ENCODE measurements around the gene PSMA5. TPM values are rescaled to one million over a fixed set of nuclear protein-coding genes. Genes with fewer than 3 reads are reported as not detected.

PSMA5 gene
- total RNA-seq, 2 donors from 2014 or later, result 117 to 122 TPM

- H3K36me3 ChIP-seq (ENCODE audit: control insufficient read depth, insufficient read depth, low read length), result no peaks in the 10 kb centered on the region
- Mint-ChIP-seq H3K27ac (no peak overlapping the region), H3K9me3 (peaks cover 21% of the 10 kb centered on the region), H3K4me1 (no peaks in the 10 kb centered on the region), H3K36me3 (ENCODE audit: low read depth) (no peaks in the 10 kb centered on the region), H3K27me3 (ENCODE audit: insufficient read depth) (no peaks in the 10 kb centered on the region), H3K4me3 (no peak overlapping the region)
- 85% methylated on average over 1 of the region's 1 CpG; no CpG with 5 or more reads in 1 of the 2 experiments for WGBS, 2 experiments (ENCODE audit: insufficient coverage in 1 of 2, insufficient read length in 1 of 2)
- peaks cover under 1% of the 10 kb centered on the region for H3K27me3 ChIP-seq (ENCODE audit: control insufficient read depth, insufficient read depth, low read length, poor library complexity, severe bottlenecking)
- no peak overlapping the region for H3K9ac ChIP-seq (ENCODE audit: extremely low read depth, low read length, poor library complexity, severe bottlenecking)
- no peak for TF ChIP-seq CTCF (conservative IDR thresholded peaks at IDR 0.05)
- H3K4me3 ChIP-seq (ENCODE audit: low read length), result no peak overlapping the region
- no peak overlapping the region for H3K27ac ChIP-seq (ENCODE audit: low read depth, low read length)
- DNase-seq, result no peak
- H3K9me3 ChIP-seq (ENCODE audit: control insufficient read depth, low read length), result peaks cover 7% of the 10 kb centered on the region
- no peaks in the 10 kb centered on the region for H3K4me1 ChIP-seq (ENCODE audit: control insufficient read depth, insufficient read depth, low read length)
These were observed 8.2 kb upstream of the PSMA5 start for GRCh38 chr1:109434484-109434883.

DNA sequence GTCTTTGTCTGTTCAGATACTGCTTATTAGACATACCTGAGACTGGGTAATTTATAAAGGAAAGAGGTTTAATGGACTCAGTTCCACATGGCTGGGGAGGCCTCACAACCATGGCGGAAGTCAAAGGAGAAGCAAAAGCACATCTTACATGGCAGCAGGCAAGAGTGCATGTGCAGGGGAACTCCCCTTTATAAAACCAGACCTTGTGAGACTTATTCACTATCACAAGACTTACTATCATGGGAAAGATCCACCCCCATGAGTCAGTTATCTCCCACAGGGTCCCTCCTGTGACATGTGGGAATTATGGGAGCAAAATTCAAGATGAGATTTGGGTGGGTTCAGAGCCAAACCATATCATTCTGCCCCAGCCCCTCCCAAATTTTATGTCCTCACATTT lies 7.1 kb upstream of the PSMA5 start:
- Mint-ChIP-seq H3K4me1 (no peaks in the 10 kb centered on the region), H3K9me3 (peaks cover 21% of the 10 kb centered on the region), H3K27ac (no peak overlapping the region), H3K4me3 (no peak overlapping the region), H3K27me3 (ENCODE audit: insufficient read depth) (no peaks in the 10 kb centered on the region), H3K36me3 (ENCODE audit: low read depth) (no peaks in the 10 kb centered on the region)
- Histone ChIP-seq H3K4me3 (ENCODE audit: low read length) (no peak overlapping the region), H3K9ac (ENCODE audit: extremely low read depth, low read length, poor library complexity, severe bottlenecking) (no peak overlapping the region), H3K9me3 (ENCODE audit: control insufficient read depth, low read length) (peaks cover 7% of the 10 kb centered on the region), H3K4me1 (ENCODE audit: control insufficient read depth, insufficient read depth, low read length) (no peaks in the 10 kb centered on the region), H3K27ac (ENCODE audit: low read depth, low read length) (no peak overlapping the region), H3K36me3 (ENCODE audit: control insufficient read depth, insufficient read depth, low read length) (no peaks in the 10 kb centered on the region), H3K27me3 (ENCODE audit: control insufficient read depth, insufficient read depth, low read length, poor library complexity, severe bottlenecking) (no peaks in the 10 kb centered on the region)
- 86 to 100% methylated on average over 1 of the region's 1 CpG for WGBS, 2 experiments (ENCODE audit: insufficient coverage in 1 of 2, insufficient read length in 1 of 2)
- TF ChIP-seq CTCF (conservative IDR thresholded peaks at IDR 0.05), result no peak
- DNase-seq, result no peak

- Histone ChIP-seq H3K9me3 (ENCODE audit: control insufficient read depth, low read length) (peaks cover 7% of the 10 kb centered on the region), H3K4me3 (ENCODE audit: low read length) (no peak overlapping the region), H3K27me3 (ENCODE audit: control insufficient read depth, insufficient read depth, low read length, poor library complexity, severe bottlenecking) (no peaks in the 10 kb centered on the region), H3K9ac (ENCODE audit: extremely low read depth, low read length, poor library complexity, severe bottlenecking) (no peak overlapping the region), H3K4me1 (ENCODE audit: control insufficient read depth, insufficient read depth, low read length) (no peaks in the 10 kb centered on the region), H3K36me3 (ENCODE audit: control insufficient read depth, insufficient read depth, low read length) (no peaks in the 10 kb centered on the region), H3K27ac (ENCODE audit: low read depth, low read length) (no peak overlapping the region)
- no peak for TF ChIP-seq CTCF (conservative IDR thresholded peaks at IDR 0.05)
- Mint-ChIP-seq H3K4me1 (peaks cover 5% of the 10 kb centered on the region), H3K27me3 (ENCODE audit: insufficient read depth) (no peaks in the 10 kb centered on the region), H3K36me3 (ENCODE audit: low read depth) (no peaks in the 10 kb centered on the region), H3K27ac (no peak overlapping the region), H3K9me3 (peaks cover 21% of the 10 kb centered on the region), H3K4me3 (no peak overlapping the region)
- no peak for DNase-seq
These were observed 6.1 kb upstream of the PSMA5 start for GRCh38 chr1:109432336-109432735.

Measured in endodermal cell (in vitro differentiated cells).